H1 (cell line): Measurements from ENCODE around the gene MPRIP. TPM values are rescaled to one million over a fixed set of nuclear protein-coding genes. Genes with fewer than 3 reads are reported as not detected.

Experiments
- CHD7 ChIP-seq: fragments of 300-600 bp; sonication (generic); IDR thresholded peaks from 2 replicates; pipeline ENCODE4 v1.7.1; 2012; ENCODE audit warnings: low read length, moderate library complexity, mild to moderate bottlenecking, inconsistent platforms; ENCODE audit not compliant: insufficient replicate concordance
- SIRT6 ChIP-seq: IDR thresholded peaks from one replicate; pipeline ENCODE4 v1.7.1; 2012; ENCODE audit warnings: low read length, inconsistent platforms
- polyA plus RNA-seq, 7 experiments: library from polyadenylated mRNA; depleted of rRNA in 3 of 7; stranded (reverse) in 5 of 7; unstranded in 2 of 7; fragments of >200 nt in 5 of 7; fragments of 200-250 nt in 2 of 7; gene quantifications; 1 replicate in 5 of 7; 2 replicates in 1 of 7; 4 replicates in 1 of 7; pipeline versions ENCODE4 v1.2.1 to v1.2.3, GENCODE V29; 2011 to 2013; ENCODE audit warnings: missing spikeins in 2 of 7, mixed read lengths in 2 of 7
- total RNA-seq: library from RNA; stranded (reverse); fragmentation: NEBNext Ultra II Directional; extraction: Animal tissue kit (Norgen Biotek cat#: 25700); gene quantifications from 2 replicates; pipeline ENCODE4 v1.2.1, GENCODE V29; 2021

Gene MPRIP
- total and polyA plus RNA-seq, 2 of the 8 experiments (the other 6 are each of a cell fraction or from before 2014, with no cell fraction given): 48.6 to 146 TPM

GRCh38 chr17:17214646-17215436 is 172.6 kb downstream of the MPRIP start (continued):
- TF ChIP-seq CHD7 (no peak), SIRT6 (no peak)
- TF ChIP-seq, all 59 proteins: peak for 0
